ENCODE results near the gene TMEM95. TPM values are rescaled to one million over a fixed set of nuclear protein-coding genes. Genes with fewer than 3 reads are reported as not detected.

TMEM95 gene
- total and polyA plus RNA-seq, 10 of the 15 experiments (the other 5 are each of a cell fraction or from before 2014, with no cell fraction given): 0.05 to 0.28 TPM; not detected in 8

DNA sequence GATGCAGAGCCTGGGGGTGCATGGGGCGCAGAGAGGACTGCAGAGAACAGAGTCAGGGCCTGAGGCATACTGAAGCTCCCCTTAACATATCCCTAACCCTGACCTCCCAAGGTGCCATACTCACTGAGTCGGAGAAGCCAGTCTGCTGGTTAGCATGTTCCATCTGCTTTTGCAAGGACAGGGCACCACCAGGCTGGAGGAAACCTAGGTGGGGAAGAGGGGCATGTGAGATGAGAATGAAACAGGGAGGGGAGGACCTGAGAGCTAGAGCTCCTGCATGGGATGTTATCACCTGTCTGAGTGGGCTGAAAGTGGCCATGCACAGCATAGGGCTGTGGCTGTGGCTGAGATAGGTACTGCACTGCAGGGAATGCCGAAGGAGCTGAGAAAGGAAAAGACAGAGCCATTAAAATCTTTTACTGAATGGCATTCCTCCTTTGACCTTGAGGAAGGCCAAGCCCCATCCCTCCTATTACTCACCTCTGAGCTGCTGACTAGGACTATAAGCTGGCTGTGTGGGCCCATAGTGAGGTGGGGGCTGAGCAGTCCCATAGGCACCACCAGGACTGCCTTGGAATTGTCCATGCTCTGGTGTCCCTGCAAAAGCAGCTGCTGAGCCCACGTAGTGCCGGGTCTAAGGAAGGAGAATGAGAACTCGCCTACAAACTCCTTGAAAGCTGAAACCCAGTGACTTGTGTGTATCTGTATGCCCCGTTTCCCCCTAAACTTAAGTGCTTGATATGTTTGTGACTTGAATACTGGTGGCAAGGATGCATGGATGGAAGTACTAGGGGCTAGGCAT, 41.7 kb upstream of the TMEM95 start (continued):
- TF ChIP-seq, protein P1, sequence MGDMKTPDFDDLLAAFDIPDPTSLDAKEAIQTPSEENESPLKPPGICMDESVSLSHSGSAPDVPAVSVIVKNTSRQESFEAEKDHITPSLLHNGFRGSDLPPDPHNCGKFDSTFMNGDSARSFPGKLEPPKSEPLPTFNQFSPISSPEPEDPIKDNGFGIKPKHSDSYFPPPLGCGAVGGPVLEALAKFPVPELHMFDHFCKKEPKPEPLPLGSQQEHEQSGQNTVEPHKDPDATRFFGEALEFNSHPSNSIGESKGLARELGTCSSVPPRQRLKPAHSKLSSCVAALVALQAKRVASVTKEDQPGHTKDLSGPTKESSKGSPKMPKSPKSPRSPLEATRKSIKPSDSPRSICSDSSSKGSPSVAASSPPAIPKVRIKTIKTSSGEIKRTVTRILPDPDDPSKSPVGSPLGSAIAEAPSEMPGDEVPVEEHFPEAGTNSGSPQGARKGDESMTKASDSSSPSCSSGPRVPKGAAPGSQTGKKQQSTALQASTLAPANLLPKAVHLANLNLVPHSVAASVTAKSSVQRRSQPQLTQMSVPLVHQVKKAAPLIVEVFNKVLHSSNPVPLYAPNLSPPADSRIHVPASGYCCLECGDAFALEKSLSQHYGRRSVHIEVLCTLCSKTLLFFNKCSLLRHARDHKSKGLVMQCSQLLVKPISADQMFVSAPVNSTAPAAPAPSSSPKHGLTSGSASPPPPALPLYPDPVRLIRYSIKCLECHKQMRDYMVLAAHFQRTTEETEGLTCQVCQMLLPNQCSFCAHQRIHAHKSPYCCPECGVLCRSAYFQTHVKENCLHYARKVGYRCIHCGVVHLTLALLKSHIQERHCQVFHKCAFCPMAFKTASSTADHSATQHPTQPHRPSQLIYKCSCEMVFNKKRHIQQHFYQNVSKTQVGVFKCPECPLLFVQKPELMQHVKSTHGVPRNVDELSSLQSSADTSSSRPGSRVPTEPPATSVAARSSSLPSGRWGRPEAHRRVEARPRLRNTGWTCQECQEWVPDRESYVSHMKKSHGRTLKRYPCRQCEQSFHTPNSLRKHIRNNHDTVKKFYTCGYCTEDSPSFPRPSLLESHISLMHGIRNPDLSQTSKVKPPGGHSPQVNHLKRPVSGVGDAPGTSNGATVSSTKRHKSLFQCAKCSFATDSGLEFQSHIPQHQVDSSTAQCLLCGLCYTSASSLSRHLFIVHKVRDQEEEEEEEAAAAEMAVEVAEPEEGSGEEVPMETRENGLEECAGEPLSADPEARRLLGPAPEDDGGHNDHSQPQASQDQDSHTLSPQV (IDR thresholded peaks at IDR 0.05): no peak
- TF ChIP-seq DPF2 (IDR thresholded peaks at IDR 0.05): no peak
- no peak for TF ChIP-seq NFYA (IDR thresholded peaks at IDR 0.05; ENCODE audit: borderline replicate concordance, low read depth, low read length)

DNA sequence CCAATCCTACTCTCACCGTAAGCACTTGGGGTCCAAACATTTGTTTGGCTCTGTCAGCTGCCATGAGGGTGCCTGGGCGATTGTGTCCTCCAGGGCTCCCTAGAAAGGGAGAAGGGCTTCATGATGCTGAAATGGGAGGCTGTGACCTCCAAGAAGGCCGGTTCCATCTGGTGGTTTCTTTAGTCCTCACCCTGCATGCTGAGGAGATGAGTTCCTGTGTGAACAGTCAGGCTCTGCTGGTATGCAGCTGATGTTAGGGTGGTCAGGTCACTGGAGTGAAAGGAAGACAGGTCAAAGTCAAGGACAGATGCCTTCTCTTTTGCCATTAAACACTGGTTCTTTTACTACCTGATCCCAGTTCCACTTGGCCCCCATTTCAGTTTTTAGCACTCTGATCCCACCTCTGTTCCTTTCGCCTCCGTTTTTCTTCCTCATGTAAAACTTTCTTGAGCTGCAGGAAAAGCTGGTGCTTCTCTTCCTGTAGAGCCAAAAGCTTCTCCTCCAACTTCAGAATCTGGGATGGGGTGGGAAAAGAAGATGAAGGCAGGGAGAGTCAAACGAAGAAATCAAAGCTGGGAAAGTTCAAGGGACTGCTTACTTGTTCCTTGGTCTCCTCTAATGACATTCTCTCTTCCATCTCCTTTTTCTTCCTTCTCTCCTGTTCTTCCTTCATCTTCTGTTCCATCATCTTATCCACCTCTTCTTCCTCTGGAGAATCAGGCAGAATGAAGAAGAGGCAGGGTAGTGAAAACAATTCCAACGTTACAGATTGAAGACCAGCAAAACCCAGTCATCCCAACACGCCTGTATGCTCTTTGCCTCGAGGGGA, 40.9 kb upstream of the TMEM95 start:
- Histone ChIP-seq H3K4me2 (ENCODE audit: control insufficient read depth, insufficient read depth) (peak overlapping the region; percentile 95), H3K4me3 (peak overlapping the region; percentile 84), H3K79me2 (ENCODE audit: control insufficient read depth, insufficient read depth, low read length) (peaks cover 43% of the 10 kb centered on the region), H3K9ac (ENCODE audit: control insufficient read depth, insufficient read depth, low read length) (peak overlapping the region; percentile 83), H2AFZ (ENCODE audit: control insufficient read depth, low read depth, low read length) (no peak overlapping the region), H3K4me1 (ENCODE audit: control insufficient read depth, insufficient read depth, low read length) (peaks cover 24% of the 10 kb centered on the region), H3K27me3 (replicated peaks in 1 of 2; ENCODE audit: control insufficient read depth in 2 of 2, insufficient read depth in 2 of 2, low read length in 1 of 2) (no peaks in the 10 kb centered on the region), H3K36me3 (ENCODE audit: control insufficient read depth in 2 of 2, insufficient read depth in 2 of 2, low read length in 1 of 2) (peaks cover 35 to 36% of the 10 kb centered on the region in 2 experiments), H3K27ac (ENCODE audit: control insufficient read depth, insufficient read depth) (peak overlapping the region; percentile 86), H3K9me3 (replicated peaks; ENCODE audit: control insufficient read depth, insufficient read depth, low read length) (no peaks in the 10 kb centered on the region), H4K20me1 (ENCODE audit: control insufficient read depth, insufficient read depth) (peaks cover 21% of the 10 kb centered on the region)
- intact Hi-C loops (cut with micrococcal nuclease; ENCODE audit: unreplicated experiment) (no loop called here), in situ Hi-C loops (cut with MboI) (no loop called here)
- SMC1A ChIA-PET (ENCODE audit: uncharacterized antibody, unreplicated experiment): interaction anchor here (0.8 kb wide), 1 partner anchor 30 kb away, joined by 5 read pairs; no protein-coding TSS in a partner anchor
- 17% methylated on average over 9 of the region's 9 CpGs for WGBS (ENCODE audit: insufficient coverage, insufficient replicate concordance, low lambda C conversion rate, missing lambda C conversion rate)
- CTCF ChIA-PET: interaction anchor here (0.9 to 1.1 kb wide), 2 partner anchors 191 to 373 kb away, joined by 3 read pairs; partner anchors contain the start of gene TP53
- RAD21 ChIA-PET (ENCODE audit: unreplicated experiment): no interaction called here
- FAIRE-seq (no peak), DNase-seq (ENCODE audit: low read depth, low spot score) (no peak), ATAC-seq (peak; percentile 18)
- POLR2A ChIA-PET: interaction anchor here (0.6 to 1.7 kb wide), 5 partner anchors 15 to 963 kb away, joined by 3 to 7 read pairs (median 3); partner anchors contain the start of gene NEURL4
- TSS peak; percentile 80 for BruUV-seq (replicated peaks)
- TF ChIP-seq, protein P2, sequence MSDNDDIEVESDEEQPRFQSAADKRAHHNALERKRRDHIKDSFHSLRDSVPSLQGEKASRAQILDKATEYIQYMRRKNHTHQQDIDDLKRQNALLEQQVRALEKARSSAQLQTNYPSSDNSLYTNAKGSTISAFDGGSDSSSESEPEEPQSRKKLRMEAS (IDR thresholded peaks at IDR 0.05; ENCODE audit: low read depth, low read length): no peak
- TF ChIP-seq SPI1 (IDR thresholded peaks at IDR 0.05; ENCODE audit: borderline replicate concordance, insufficient read depth, low read depth, low read length) (no peak), BACH1 (IDR thresholded peaks at IDR 0.05; ENCODE audit: borderline replicate concordance) (no peak), MTA3 (IDR thresholded peaks at IDR 0.05; ENCODE audit: borderline replicate concordance, low read length) (peak; percentile 5; the same call in 1 of the 2 replicates), CHD4 (IDR thresholded peaks at IDR 0.05) (no peak), GATAD2B (conservative IDR thresholded peaks at IDR 0.05; ENCODE audit: low read depth) (no peak), LARP7 (IDR thresholded peaks at IDR 0.05) (no peak), SRF (IDR thresholded peaks at IDR 0.05; ENCODE audit: low read depth in 2 of 2, low read length in 2 of 2) (no peak), ZSCAN29 (IDR thresholded peaks at IDR 0.05) (no peak), BRCA1 (IDR thresholded peaks at IDR 0.05; ENCODE audit: low read depth, low read length) (no peak), FOXM1 (IDR thresholded peaks at IDR 0.05; ENCODE audit: low read depth, low read length) (no peak)
- TF ChIP-seq, protein P3, sequence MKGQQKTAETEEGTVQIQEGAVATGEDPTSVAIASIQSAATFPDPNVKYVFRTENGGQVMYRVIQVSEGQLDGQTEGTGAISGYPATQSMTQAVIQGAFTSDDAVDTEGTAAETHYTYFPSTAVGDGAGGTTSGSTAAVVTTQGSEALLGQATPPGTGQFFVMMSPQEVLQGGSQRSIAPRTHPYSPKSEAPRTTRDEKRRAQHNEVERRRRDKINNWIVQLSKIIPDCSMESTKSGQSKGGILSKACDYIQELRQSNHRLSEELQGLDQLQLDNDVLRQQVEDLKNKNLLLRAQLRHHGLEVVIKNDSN (IDR thresholded peaks at IDR 0.05; ENCODE audit: borderline replicate concordance, extremely low read length, insufficient read depth, low read depth, low read length): no peak

All from GM12878 (cell line).